GM13976 (cell line): Measurements from ENCODE around the gene COL9A3.

Experiments used
- DNase-seq: peaks from one replicate; pipeline ENCODE4 v3.0.0; 2012; ENCODE audit warnings: low spot score
- in situ Hi-C: fragments of 300-500 bp; cut with MboI; formaldehyde crosslinking; loops from one replicate; pipeline ENCODE4 v1.12.0; 2022; ENCODE audit warnings: low sequenced_read_pairs, mixed read lengths, inconsistent platforms; ENCODE audit not compliant: unreplicated experiment
- TF ChIP-seq, protein P1 (sequence below): IDR thresholded peaks from 2 replicates; pipeline ENCODE4 v1.5.1; 2012; ENCODE audit warnings: borderline replicate concordance, mild to moderate bottlenecking; ENCODE audit not compliant: insufficient read depth; ENCODE audit errors: extremely low read depth, missing control alignments, control extremely low read depth

The COL9A3 gene

DNA sequence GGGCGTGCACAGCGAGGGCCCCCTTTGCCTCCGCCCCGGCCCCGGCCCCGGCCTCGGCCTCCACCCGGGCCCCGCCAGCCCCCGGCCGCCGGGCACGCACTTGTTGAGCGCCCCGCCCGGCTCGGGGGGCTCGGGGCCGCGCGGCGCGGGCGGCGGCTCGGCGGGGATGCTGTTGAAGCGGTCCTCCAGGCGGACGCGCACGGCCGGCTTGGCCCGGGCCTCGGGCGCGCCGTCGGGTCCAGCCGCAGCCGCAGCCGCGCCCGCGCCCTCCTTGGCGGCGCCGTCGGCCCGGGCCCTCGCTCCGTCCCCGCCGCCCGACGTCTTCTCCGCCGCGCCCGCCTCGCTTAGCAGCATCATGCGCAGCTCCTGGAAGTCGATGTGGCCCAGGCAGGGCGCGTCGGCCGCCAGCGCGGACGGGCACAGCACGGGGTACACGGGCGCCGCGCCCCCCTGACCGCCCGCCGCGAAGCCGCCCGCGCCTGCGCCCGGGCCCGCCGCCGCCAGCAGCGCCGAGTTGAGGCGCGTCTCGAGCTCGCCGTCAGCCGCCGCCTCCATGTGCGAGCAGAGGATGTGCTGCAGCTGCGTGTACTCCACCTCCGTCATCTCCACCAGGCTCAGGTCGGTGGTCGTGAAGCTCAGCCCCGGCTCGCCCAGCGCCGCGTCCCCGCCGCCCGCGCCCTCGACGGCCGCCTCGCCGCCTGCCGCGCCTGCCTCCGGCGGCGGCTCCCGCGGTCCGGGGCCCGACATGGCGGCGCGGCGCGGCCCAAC, 44.3 kb downstream of the COL9A3 start:
- TF ChIP-seq, protein P1, sequence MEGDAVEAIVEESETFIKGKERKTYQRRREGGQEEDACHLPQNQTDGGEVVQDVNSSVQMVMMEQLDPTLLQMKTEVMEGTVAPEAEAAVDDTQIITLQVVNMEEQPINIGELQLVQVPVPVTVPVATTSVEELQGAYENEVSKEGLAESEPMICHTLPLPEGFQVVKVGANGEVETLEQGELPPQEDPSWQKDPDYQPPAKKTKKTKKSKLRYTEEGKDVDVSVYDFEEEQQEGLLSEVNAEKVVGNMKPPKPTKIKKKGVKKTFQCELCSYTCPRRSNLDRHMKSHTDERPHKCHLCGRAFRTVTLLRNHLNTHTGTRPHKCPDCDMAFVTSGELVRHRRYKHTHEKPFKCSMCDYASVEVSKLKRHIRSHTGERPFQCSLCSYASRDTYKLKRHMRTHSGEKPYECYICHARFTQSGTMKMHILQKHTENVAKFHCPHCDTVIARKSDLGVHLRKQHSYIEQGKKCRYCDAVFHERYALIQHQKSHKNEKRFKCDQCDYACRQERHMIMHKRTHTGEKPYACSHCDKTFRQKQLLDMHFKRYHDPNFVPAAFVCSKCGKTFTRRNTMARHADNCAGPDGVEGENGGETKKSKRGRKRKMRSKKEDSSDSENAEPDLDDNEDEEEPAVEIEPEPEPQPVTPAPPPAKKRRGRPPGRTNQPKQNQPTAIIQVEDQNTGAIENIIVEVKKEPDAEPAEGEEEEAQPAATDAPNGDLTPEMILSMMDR: no peak
- no peak for DNase-seq
- in situ Hi-C loops: no loop called here

DNA sequence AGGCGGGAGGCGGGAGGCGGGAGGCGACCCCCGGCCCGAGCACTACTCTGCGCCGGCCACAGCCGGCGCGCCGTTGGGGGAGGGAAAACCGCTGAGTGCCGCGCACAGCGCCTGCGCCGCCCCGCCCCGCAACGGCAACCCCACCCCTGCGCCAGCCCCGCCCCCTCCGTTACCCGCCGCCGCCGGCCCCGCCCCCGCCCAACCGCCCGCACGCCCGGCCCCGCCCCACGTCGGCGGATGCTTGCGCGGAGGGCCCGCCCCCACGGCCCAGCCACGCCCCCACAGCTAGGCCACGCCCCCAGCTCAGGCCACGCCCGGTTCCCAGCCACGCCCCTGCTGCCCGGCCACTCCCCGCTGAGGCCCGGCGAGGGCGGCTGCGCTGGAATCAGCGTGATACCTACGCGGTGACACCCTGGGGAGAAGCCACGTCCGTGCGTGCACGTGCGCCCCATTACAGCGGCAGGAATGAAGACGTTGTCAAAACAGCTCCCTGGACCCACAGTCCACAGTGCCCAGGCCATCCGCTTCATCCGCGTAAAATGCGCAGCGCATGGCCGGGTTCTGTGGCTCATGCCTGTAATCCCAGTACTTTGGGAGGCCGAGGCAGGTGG, 45.0 kb downstream of the COL9A3 start, which contains the start of gene TCFL5:
TCFL5 (minus strand) TSS at position 97 of the 611 bp plus-strand sequence. CDS start 152 bp downstream, outside the sequence.
- DNase-seq: peak; percentile 99
- TF ChIP-seq, protein P1: no peak
- in situ Hi-C loops: no loop called here

DNA sequence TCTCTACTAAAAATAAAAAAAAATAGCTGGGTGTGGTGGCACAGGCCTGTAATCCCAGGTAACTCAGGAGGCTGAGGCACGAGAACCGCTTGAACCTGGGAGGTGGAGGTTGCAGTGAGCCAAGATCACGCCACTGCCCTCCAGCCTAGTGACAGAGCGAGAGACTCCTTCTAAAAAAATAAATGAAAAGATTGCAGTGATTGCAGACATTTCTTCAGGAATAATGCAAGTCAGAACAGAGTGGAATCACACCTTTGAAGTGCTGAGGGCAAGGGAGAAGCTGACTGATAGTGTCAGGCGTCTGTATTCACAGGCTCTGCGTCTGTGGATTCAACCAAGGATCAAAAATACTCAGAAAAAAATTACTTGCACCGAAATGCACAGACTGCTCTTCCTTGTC, 47.4 kb downstream of the COL9A3 start:
- TF ChIP-seq, protein P1: no peak
- in situ Hi-C loops: no loop called here
- DNase-seq: no peak

DNA sequence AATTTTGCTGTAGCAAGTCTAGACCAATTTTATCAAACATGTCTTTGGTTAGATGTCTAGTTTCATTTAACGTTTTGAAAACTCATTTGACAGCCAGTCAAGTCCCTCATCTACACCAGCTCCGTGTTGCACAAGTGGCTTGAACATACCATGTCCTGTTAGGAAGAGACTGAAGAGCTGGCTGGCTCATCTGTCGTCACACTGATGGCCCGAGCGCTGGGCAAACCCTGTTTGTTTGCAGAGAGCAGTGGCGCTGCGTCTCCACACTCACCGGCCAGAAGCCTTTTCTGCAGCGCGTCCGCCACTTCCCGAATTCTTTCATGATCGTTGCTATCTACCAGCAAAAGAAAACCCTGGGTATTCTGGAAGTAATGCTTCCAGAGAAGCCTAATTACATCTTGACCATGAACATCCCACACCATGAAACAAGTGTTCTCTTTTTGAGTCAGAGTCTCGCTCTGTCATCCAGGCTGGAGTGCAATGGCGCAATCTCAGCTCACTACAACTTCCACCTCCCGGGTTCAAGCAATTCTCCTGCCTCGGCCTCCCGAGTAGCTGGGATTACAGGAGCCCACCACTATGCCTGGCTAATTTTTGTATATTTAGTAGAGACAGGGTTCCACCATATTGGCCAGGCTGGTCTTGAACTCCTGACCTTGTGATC, 55.5 kb downstream of the COL9A3 start:
- TF ChIP-seq, protein P1: no peak
- DNase-seq: no peak
- in situ Hi-C loops: no loop called here

GRCh38 chr20:62872862-62873261, 56.0 kb downstream of the COL9A3 start:
- no peak for DNase-seq
- TF ChIP-seq, protein P1: no peak
- in situ Hi-C loops: no loop called here

- TF ChIP-seq, protein P1: no peak
- no peak for DNase-seq
- in situ Hi-C loops: no loop called here
These were observed 56.4 kb downstream of the COL9A3 start for GRCh38 chr20:62873280-62873679.
